ENCODE measurements around the gene WDFY4.

DNA sequence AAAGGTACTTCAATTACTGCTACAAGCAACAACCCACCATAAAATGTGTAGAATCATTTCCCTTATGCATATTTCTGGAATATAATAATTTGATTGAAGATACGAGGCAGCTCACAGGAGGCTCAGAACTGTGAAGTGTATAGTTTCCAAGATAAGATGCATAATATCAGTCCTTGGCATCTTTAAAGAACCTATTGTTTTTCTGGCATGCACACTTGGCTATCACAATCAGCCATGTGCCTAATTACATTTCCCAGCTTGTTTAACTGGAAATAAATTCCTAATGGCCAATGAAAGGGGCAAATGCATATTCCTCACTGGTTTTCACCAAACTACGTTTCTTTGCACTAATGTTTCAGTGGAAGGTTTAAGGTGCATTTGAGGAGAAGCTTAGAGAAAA lies 338.4 kb downstream of the WDFY4 start:
- TF ChIP-seq, protein P1, sequence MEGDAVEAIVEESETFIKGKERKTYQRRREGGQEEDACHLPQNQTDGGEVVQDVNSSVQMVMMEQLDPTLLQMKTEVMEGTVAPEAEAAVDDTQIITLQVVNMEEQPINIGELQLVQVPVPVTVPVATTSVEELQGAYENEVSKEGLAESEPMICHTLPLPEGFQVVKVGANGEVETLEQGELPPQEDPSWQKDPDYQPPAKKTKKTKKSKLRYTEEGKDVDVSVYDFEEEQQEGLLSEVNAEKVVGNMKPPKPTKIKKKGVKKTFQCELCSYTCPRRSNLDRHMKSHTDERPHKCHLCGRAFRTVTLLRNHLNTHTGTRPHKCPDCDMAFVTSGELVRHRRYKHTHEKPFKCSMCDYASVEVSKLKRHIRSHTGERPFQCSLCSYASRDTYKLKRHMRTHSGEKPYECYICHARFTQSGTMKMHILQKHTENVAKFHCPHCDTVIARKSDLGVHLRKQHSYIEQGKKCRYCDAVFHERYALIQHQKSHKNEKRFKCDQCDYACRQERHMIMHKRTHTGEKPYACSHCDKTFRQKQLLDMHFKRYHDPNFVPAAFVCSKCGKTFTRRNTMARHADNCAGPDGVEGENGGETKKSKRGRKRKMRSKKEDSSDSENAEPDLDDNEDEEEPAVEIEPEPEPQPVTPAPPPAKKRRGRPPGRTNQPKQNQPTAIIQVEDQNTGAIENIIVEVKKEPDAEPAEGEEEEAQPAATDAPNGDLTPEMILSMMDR (optimal IDR thresholded peaks at IDR 0.05 in 1 of 3, IDR thresholded peaks at IDR 0.05 in 1 of 3, conservative IDR thresholded peaks at IDR 0.05 in 1 of 3; ENCODE audit: extremely low read depth in 1 of 3, insufficient read depth in 2 of 3, low read length in 3 of 3): no peak
- TF ChIP-seq EZH2 (IDR thresholded peaks at IDR 0.05; ENCODE audit: low read length): no peak

All from keratinocyte (primary cell).